SK-N-SH treated with all-trans-retinoic acid at 6 μM for 48 hours (cell line): ENCODE results near the gene ANKDD1A.

Experiments used
- ATAC-seq: fragments of 200-7000 bp; cut with Tn5 transposase; 3 replicates; pipeline ENCODE4 v1.9.1; 2020; ENCODE audit warnings: mild to moderate bottlenecking, moderate library complexity
- ARNTL ChIP-seq: fragments of 450-650 bp; formaldehyde crosslinking; IDR thresholded peaks from 2 replicates; pipeline ENCODE4 v1.5.0; 2020; ENCODE audit warnings: low read depth, mild to moderate bottlenecking, moderate library complexity, borderline replicate concordance
- BACH2 ChIP-seq: fragments of 250-450 bp; sonication (Bioruptor Pico); IDR thresholded peaks from 2 replicates; pipeline ENCODE4 v1.9.0; 2021; ENCODE audit warnings: mild to moderate bottlenecking, borderline replicate concordance
- CREB5 ChIP-seq: fragments of 250-450 bp; sonication (Bioruptor Pico); IDR thresholded peaks from 2 replicates; pipeline ENCODE4 v1.5.1; 2020; ENCODE audit warnings: low read depth, mild to moderate bottlenecking, moderate library complexity
- CSDC2 ChIP-seq: fragments of 250-450 bp; sonication (Bioruptor Pico); IDR thresholded peaks from 2 replicates; pipeline ENCODE4 v1.5.0; 2020; ENCODE audit warnings: mild to moderate bottlenecking, moderate library complexity
- ESRRG ChIP-seq: fragments of 250-450 bp; sonication (Bioruptor Pico); IDR thresholded peaks from 2 replicates; pipeline ENCODE4 v1.6.1; 2021; ENCODE audit warnings: mild to moderate bottlenecking
- GLIS3 ChIP-seq: fragments of 250-450 bp; sonication (Bioruptor Pico); IDR thresholded peaks from 2 replicates; pipeline ENCODE4 v1.5.0; 2020; ENCODE audit warnings: mild to moderate bottlenecking, moderate library complexity
- ISL1 ChIP-seq: fragments of 250-450 bp; sonication (Bioruptor Pico); IDR thresholded peaks from 2 replicates; pipeline ENCODE4 v2.1.2; 2022; ENCODE audit warnings: mild to moderate bottlenecking, moderate library complexity
- OSR1 ChIP-seq: fragments of 250-450 bp; sonication (Bioruptor Pico); IDR thresholded peaks from 2 replicates; pipeline ENCODE4 v1.8.0; 2022; ENCODE audit warnings: moderate library complexity, mild to moderate bottlenecking, inconsistent platforms
- PATZ1 ChIP-seq: fragments of 250-450 bp; sonication (Bioruptor Pico); IDR thresholded peaks from 2 replicates; pipeline ENCODE4 v1.8.0; 2020; ENCODE audit warnings: mild to moderate bottlenecking, moderate library complexity, borderline replicate concordance
- POU6F1 ChIP-seq: fragments of 250-450 bp; sonication (Bioruptor Pico); IDR thresholded peaks from 2 replicates; pipeline ENCODE4 v1.8.0; 2021; ENCODE audit warnings: low read depth, mild to moderate bottlenecking, moderate library complexity, borderline replicate concordance
- PPARA ChIP-seq: fragments of 250-450 bp; sonication (Bioruptor Pico); IDR thresholded peaks from 2 replicates; pipeline ENCODE4 v1.5.0; 2020; ENCODE audit warnings: mild to moderate bottlenecking, borderline replicate concordance
- RARB ChIP-seq: fragments of 250-450 bp; sonication (Bioruptor Pico); IDR thresholded peaks from 2 replicates; pipeline ENCODE4 v1.8.0; 2021; ENCODE audit warnings: mild to moderate bottlenecking, moderate library complexity
- SNAI2 ChIP-seq: fragments of 250-450 bp; sonication (Bioruptor Pico); IDR thresholded peaks from 2 replicates; pipeline ENCODE4 v1.5.0; 2020; ENCODE audit warnings: mild to moderate bottlenecking, moderate library complexity
- TCF4 ChIP-seq: fragments of 250-450 bp; sonication (Bioruptor Pico); IDR thresholded peaks from 2 replicates; pipeline ENCODE4 v1.8.0; 2021; ENCODE audit warnings: mild to moderate bottlenecking, moderate library complexity, borderline replicate concordance
- TSHZ2 ChIP-seq: fragments of 250-450 bp; sonication (Bioruptor Pico); IDR thresholded peaks from 2 replicates; pipeline ENCODE4 v1.5.0; 2020; ENCODE audit warnings: mild to moderate bottlenecking, moderate library complexity
- ZC3H10 ChIP-seq: fragments of 250-450 bp; sonication (Bioruptor Pico); IDR thresholded peaks from 2 replicates; pipeline ENCODE4 v1.5.1; 2021; ENCODE audit warnings: mild to moderate bottlenecking, moderate library complexity
- ZFP3 ChIP-seq: fragments of 250-450 bp; sonication (Bioruptor Pico); IDR thresholded peaks from 2 replicates; pipeline ENCODE4 v1.5.0; 2020; ENCODE audit warnings: mild to moderate bottlenecking, moderate library complexity
- ZFP30 ChIP-seq: fragments of 450-650 bp; formaldehyde crosslinking; IDR thresholded peaks from 2 replicates; pipeline ENCODE4 v1.5.0; 2022; ENCODE audit warnings: mild to moderate bottlenecking, moderate library complexity
- ZNF565 ChIP-seq: fragments of 450-650 bp; formaldehyde crosslinking; conservative IDR thresholded peaks from 2 replicates; pipeline ENCODE4 v1.5.0; 2020; ENCODE audit warnings: low read depth, mild to moderate bottlenecking, moderate library complexity
- ZNF70 ChIP-seq: fragments of 450-650 bp; formaldehyde crosslinking; IDR thresholded peaks from 2 replicates; pipeline ENCODE4 v1.5.0; 2020; ENCODE audit warnings: mild to moderate bottlenecking, moderate library complexity

Gene ANKDD1A

GRCh38 chr15:64904189-64904588, 7.5 kb upstream of the ANKDD1A start:
- no peak for ATAC-seq
- no peak for TF ChIP-seq POU6F1 (CRISPR knock-in tag)
- no peak for TF ChIP-seq ISL1 (CRISPR knock-in tag)
- no peak for TF ChIP-seq ZNF70 (CRISPR knock-in tag)
- no peak for TF ChIP-seq RARB (CRISPR knock-in tag)
- TF ChIP-seq ZFP3 (CRISPR knock-in tag), result no peak

- ATAC-seq, result no peak
- TF ChIP-seq TSHZ2 (CRISPR knock-in tag), result no peak
- no peak for TF ChIP-seq ISL1 (CRISPR knock-in tag)
- TF ChIP-seq RARB (CRISPR knock-in tag), result no peak
- no peak for TF ChIP-seq OSR1 (CRISPR knock-in tag)
- no peak for TF ChIP-seq CSDC2 (CRISPR knock-in tag)
- TF ChIP-seq SNAI2 (CRISPR knock-in tag), result no peak
Measured at GRCh38 chr15:64905119-64905831, 6.4 kb upstream of the ANKDD1A start.

GRCh38 chr15:64905941-64906340, 5.8 kb upstream of the ANKDD1A start:
- ATAC-seq, result no peak

GRCh38 chr15:64906402-64906801, 5.3 kb upstream of the ANKDD1A start:
- TF ChIP-seq RARB (CRISPR knock-in tag) (no peak), PPARA (no peak), GLIS3 (CRISPR knock-in tag) (no peak), ZNF565 (CRISPR knock-in tag) (no peak), ZFP3 (CRISPR knock-in tag) (no peak), ARNTL (CRISPR knock-in tag) (no peak), SNAI2 (CRISPR knock-in tag) (no peak), ISL1 (CRISPR knock-in tag) (no peak), ESRRG (CRISPR knock-in tag) (no peak), BACH2 (no peak), ZC3H10 (CRISPR knock-in tag) (no peak), CSDC2 (CRISPR knock-in tag) (no peak), ZFP30 (CRISPR knock-in tag) (no peak), CREB5 (no peak), TCF4 (no peak), PATZ1 (CRISPR knock-in tag) (no peak), ZNF70 (CRISPR knock-in tag) (no peak)
- no peak for ATAC-seq

More at GRCh38 chr15:64905941-64906340, 5.8 kb upstream of the ANKDD1A start:
- no peak for TF ChIP-seq CREB5
- no peak for TF ChIP-seq ESRRG (CRISPR knock-in tag)
- no peak for TF ChIP-seq ZNF70 (CRISPR knock-in tag)
